HepG2 (cell line): ENCODE results near the gene PRTN3. TPM values are rescaled to one million over a fixed set of nuclear protein-coding genes. Genes with fewer than 3 reads are reported as not detected.

Experiments used
- ADNP ChIP-seq: sonication (generic); formaldehyde crosslinking; IDR thresholded peaks from 2 replicates; pipeline ENCODE4 v1.4.0; 2020; ENCODE audit warnings: missing genetic modification reagents
- BCL3 ChIP-seq: sonication (generic); formaldehyde crosslinking; IDR thresholded peaks from 2 replicates; pipeline ENCODE4 v1.5.1; 2020; ENCODE audit warnings: mild to moderate bottlenecking, missing genetic modification reagents, moderate library complexity
- CENPBD1 ChIP-seq: sonication (generic); formaldehyde crosslinking; IDR thresholded peaks from 2 replicates; pipeline ENCODE4 v1.8.0; 2022; ENCODE audit warnings: missing genetic modification reagents, low read depth, mild to moderate bottlenecking, borderline replicate concordance
- CSRNP2 ChIP-seq: sonication (generic); formaldehyde crosslinking; conservative IDR thresholded peaks from 2 replicates; pipeline ENCODE4 v1.8.0; 2022; ENCODE audit warnings: low read depth, missing genetic modification reagents
- ELK4 ChIP-seq: sonication (generic); formaldehyde crosslinking; IDR thresholded peaks from 2 replicates; pipeline ENCODE4 v1.9.0; 2021; ENCODE audit warnings: missing genetic modification reagents, borderline replicate concordance
- GATAD1 ChIP-seq: IDR thresholded peaks from 2 replicates; pipeline ENCODE4 v1.6.1; 2016; ENCODE audit warnings: missing genetic modification reagents, missing compliant biosample characterization
- ZBTB14 ChIP-seq: sonication (generic); formaldehyde crosslinking; IDR thresholded peaks from 2 replicates; pipeline ENCODE4 v1.4.0; 2020; ENCODE audit warnings: missing genetic modification reagents
- ZNF326 ChIP-seq: sonication (generic); formaldehyde crosslinking; IDR thresholded peaks from 2 replicates; pipeline ENCODE4 v1.4.0; 2020; ENCODE audit warnings: missing genetic modification reagents, borderline replicate concordance
- ZNF337 ChIP-seq: sonication (generic); formaldehyde crosslinking; IDR thresholded peaks from 2 replicates; pipeline ENCODE4 v1.5.1; 2020; ENCODE audit warnings: missing genetic modification reagents, low read depth, mild to moderate bottlenecking, borderline replicate concordance
- ZNF513 ChIP-seq: sonication (generic); formaldehyde crosslinking; conservative IDR thresholded peaks from 2 replicates; pipeline ENCODE4 v1.5.0; 2020; ENCODE audit warnings: missing genetic modification reagents
- ZNF563 ChIP-seq: sonication (generic); formaldehyde crosslinking; IDR thresholded peaks from 2 replicates; pipeline ENCODE4 v1.8.0; 2022; ENCODE audit warnings: mild to moderate bottlenecking, moderate library complexity, missing genetic modification reagents
- ZNF574 ChIP-seq: sonication (generic); formaldehyde crosslinking; IDR thresholded peaks from 2 replicates; pipeline ENCODE4 v1.4.0; 2020; ENCODE audit warnings: missing genetic modification reagents
- ZNF720 ChIP-seq: sonication (generic); formaldehyde crosslinking; IDR thresholded peaks from 2 replicates; pipeline ENCODE4 v1.4.0; 2020; ENCODE audit warnings: missing genetic modification reagents
- ZNF816 ChIP-seq: sonication (generic); formaldehyde crosslinking; IDR thresholded peaks from 2 replicates; pipeline ENCODE4 v1.8.0; 2022; ENCODE audit warnings: missing genetic modification reagents, mild to moderate bottlenecking, borderline replicate concordance
- ZSCAN12 ChIP-seq: sonication (generic); formaldehyde crosslinking; IDR thresholded peaks from 2 replicates; pipeline ENCODE4 v1.9.0; 2021; ENCODE audit warnings: mild to moderate bottlenecking, missing genetic modification reagents
- ZZZ3 ChIP-seq: sonication (generic); formaldehyde crosslinking; IDR thresholded peaks from 2 replicates; pipeline ENCODE4 v1.4.0; 2020; ENCODE audit warnings: missing genetic modification reagents, mild to moderate bottlenecking, borderline replicate concordance
- polyA plus RNA-seq, 8 experiments: library from polyadenylated mRNA; depleted of rRNA in 3 of 8; stranded (reverse) in 7 of 8; unstranded in 1 of 8; fragments of >200 nt; fragmentation: Illumina TruSeq in 4 of 8; extraction: Trizol in 4 of 8; gene quantifications; 2 replicates each; pipeline versions ENCODE4 v1.2.1 to v1.2.3, GENCODE V29; 2011 to 2016; ENCODE audit warnings: low read depth in 4 of 8, missing spikeins in 1 of 8, mixed read lengths in 1 of 8; ENCODE audit not compliant: insufficient read depth in 1 of 8
- total RNA-seq, 5 experiments: library from RNA; depleted of rRNA; stranded (reverse); fragments of >200 nt; fragmentation: Illumina TruSeq; extraction: Trizol; gene quantifications; 2 replicates each; pipeline ENCODE4 v1.2.3, GENCODE V29; 2016; ENCODE audit warnings: low read depth in 1 of 5

PRTN3 gene
- total and polyA plus RNA-seq, 2 of the 13 experiments (the other 11 are each of a cell fraction or from before 2014, with no cell fraction given), result not detected

- 0 out of 2 replicates have a peak, but pooled peaks have one; percentile 26 for TF ChIP-seq BCL3
- no peak for TF ChIP-seq CENPBD1 (CRISPR knock-in tag)
- TF ChIP-seq GATAD1 (CRISPR knock-in tag), result peak; percentile 79
- TF ChIP-seq ELK4, result no peak
- no peak for TF ChIP-seq ZNF337 (CRISPR knock-in tag)
- no peak for TF ChIP-seq ZNF513 (CRISPR knock-in tag)
- no peak for TF ChIP-seq ZNF720 (CRISPR knock-in tag)
- TF ChIP-seq ZZZ3 (CRISPR knock-in tag), result no peak
- no peak for TF ChIP-seq ZSCAN12
- no peak for TF ChIP-seq CSRNP2 (CRISPR knock-in tag)
- 0 out of 2 replicates have a peak, but pooled peaks have one; percentile 64 for TF ChIP-seq ZNF816 (CRISPR knock-in tag)
- no peak for TF ChIP-seq ZNF326 (CRISPR knock-in tag)
- no peak for TF ChIP-seq ZBTB14
- TF ChIP-seq ZNF563 (CRISPR knock-in tag), result peak; percentile 54; the same call in 1 of the 2 replicates
- TF ChIP-seq ADNP (CRISPR knock-in tag), result no peak
- TF ChIP-seq ZNF574 (CRISPR knock-in tag), result peak; percentile 76
These were observed 52.3 kb downstream of the PRTN3 start, which contains the start of the genes MED16 and RNU6-9 (continued) for GRCh38 chr19:892894-893689.
